Uterus (tissue), 2 donors: Measurements from ENCODE around the gene GRAMD2B.

Source experiments
- CTCF ChIP-seq, 4 experiments: fragments of 200-600 bp in 2 of 4; fragments of 450-650 bp in 2 of 4; sonication (generic) in 2 of 4; IDR thresholded peaks; one replicate each; pipeline ENCODE4 v1.5.1; 2016 to 2019; ENCODE audit warnings: antibody characterized with exemption in 4 of 4, mild to moderate bottlenecking in 2 of 4, moderate library complexity in 1 of 4
- POLR2A ChIP-seq, 2 donors: fragments of 450-650 bp; IDR thresholded peaks; one replicate each; pipeline ENCODE4 v1.6.1; 2016; ENCODE audit warnings: antibody characterized with exemption in 2 of 2, mild to moderate bottlenecking in 1 of 2, moderate library complexity in 1 of 2

GRCh38 chr5:126543660-126544059, 120.5 kb downstream of the GRAMD2B start:
- TF ChIP-seq POLR2A (IDR thresholded peaks at IDR 0.05) (no peak), CTCF (IDR thresholded peaks at IDR 0.05) (no peak)
